ENCODE measurements around the gene PALB2. TPM values are rescaled to one million over a fixed set of nuclear protein-coding genes. Genes with fewer than 3 reads are reported as not detected.

Gene PALB2
- total and polyA plus RNA-seq, 2 of the 13 experiments (the other 11 are each of a cell fraction or from before 2014, with no cell fraction given): 12.1 to 40.9 TPM

DNA sequence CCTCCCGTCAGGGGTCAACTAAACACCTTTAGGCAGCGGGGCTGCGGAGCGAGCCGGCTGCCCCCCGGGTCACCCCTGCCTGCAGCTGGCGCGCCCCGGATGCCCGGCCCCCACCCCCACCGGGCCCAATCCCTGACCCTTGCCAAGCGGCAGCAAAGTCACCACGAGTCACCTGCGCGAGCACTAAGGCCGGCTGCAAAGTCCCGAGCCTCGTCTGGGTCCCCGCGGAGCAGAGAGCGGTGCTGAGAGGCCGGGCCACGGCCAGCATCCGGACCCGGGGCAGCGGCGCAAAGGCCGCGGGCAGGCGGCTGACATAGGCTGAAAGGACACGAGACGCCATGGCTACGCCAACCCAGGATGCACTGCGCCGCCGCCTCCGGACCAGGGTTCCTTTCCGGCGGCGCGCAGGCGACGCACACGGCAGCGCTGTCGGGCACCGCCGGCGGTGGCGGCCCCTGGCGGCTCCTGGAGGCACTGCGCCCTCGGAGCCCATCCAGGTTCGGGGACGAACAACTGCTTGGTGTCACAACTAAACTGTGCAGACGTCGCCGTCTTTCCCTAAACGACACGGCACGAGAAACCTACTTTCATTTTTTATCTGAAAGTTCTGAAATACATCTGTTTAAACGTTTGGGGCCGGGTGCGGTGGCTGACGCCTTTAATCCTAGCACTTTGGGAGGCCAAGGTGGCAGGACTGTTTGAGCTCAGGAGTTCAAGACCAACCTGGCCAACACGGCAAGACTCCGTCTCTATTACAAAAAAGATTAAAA, 45.0 kb downstream of the PALB2 start, which contains the start of gene NDUFAB1 (continued):
- TF ChIP-seq ZNF549 (CRISPR knock-in tag; IDR thresholded peaks at IDR 0.05): no peak; the same call in 1 of the 2 replicates
- TF ChIP-seq KLF12 (CRISPR knock-in tag; IDR thresholded peaks at IDR 0.05; ENCODE audit: borderline replicate concordance): peak; percentile 80
- TF ChIP-seq KAT2B (IDR thresholded peaks at IDR 0.05; ENCODE audit: borderline replicate concordance, low read depth, low read length): no peak
- TF ChIP-seq, protein P1, sequence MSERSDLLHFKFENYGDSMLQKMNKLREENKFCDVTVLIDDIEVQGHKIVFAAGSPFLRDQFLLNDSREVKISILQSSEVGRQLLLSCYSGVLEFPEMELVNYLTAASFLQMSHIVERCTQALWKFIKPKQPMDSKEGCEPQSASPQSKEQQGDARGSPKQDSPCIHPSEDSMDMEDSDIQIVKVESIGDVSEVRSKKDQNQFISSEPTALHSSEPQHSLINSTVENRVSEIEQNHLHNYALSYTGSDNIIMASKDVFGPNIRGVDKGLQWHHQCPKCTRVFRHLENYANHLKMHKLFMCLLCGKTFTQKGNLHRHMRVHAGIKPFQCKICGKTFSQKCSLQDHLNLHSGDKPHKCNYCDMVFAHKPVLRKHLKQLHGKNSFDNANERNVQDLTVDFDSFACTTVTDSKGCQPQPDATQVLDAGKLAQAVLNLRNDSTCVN (CRISPR knock-in tag; IDR thresholded peaks at IDR 0.05; ENCODE audit: borderline replicate concordance): no peak; the same call in 1 of the 2 replicates
- TF ChIP-seq REXO4 (CRISPR knock-in tag; IDR thresholded peaks at IDR 0.05; ENCODE audit: borderline replicate concordance): 0 out of 2 replicates have a peak, but pooled peaks have one; percentile 61
- peak; percentile 90; the same call in 1 of the 2 replicates for TF ChIP-seq NFE2L1 (CRISPR knock-in tag; IDR thresholded peaks at IDR 0.05; ENCODE audit: borderline replicate concordance)
- TF ChIP-seq, protein P2, sequence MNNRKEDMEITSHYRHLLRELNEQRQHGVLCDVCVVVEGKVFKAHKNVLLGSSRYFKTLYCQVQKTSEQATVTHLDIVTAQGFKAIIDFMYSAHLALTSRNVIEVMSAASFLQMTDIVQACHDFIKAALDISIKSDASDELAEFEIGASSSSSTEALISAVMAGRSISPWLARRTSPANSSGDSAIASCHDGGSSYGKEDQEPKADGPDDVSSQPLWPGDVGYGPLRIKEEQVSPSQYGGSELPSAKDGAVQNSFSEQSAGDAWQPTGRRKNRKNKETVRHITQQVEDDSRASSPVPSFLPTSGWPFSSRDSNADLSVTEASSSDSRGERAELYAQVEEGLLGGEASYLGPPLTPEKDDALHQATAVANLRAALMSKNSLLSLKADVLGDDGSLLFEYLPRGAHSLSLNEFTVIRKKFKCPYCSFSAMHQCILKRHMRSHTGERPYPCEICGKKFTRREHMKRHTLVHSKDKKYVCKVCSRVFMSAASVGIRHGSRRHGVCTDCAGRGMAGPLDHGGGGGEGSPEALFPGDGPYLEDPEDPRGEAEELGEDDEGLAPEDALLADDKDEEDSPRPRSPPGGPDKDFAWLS (CRISPR knock-in tag; IDR thresholded peaks at IDR 0.05; ENCODE audit: borderline replicate concordance): peak; percentile 45; the same call in 1 of the 2 replicates
- TF ChIP-seq, protein P3, sequence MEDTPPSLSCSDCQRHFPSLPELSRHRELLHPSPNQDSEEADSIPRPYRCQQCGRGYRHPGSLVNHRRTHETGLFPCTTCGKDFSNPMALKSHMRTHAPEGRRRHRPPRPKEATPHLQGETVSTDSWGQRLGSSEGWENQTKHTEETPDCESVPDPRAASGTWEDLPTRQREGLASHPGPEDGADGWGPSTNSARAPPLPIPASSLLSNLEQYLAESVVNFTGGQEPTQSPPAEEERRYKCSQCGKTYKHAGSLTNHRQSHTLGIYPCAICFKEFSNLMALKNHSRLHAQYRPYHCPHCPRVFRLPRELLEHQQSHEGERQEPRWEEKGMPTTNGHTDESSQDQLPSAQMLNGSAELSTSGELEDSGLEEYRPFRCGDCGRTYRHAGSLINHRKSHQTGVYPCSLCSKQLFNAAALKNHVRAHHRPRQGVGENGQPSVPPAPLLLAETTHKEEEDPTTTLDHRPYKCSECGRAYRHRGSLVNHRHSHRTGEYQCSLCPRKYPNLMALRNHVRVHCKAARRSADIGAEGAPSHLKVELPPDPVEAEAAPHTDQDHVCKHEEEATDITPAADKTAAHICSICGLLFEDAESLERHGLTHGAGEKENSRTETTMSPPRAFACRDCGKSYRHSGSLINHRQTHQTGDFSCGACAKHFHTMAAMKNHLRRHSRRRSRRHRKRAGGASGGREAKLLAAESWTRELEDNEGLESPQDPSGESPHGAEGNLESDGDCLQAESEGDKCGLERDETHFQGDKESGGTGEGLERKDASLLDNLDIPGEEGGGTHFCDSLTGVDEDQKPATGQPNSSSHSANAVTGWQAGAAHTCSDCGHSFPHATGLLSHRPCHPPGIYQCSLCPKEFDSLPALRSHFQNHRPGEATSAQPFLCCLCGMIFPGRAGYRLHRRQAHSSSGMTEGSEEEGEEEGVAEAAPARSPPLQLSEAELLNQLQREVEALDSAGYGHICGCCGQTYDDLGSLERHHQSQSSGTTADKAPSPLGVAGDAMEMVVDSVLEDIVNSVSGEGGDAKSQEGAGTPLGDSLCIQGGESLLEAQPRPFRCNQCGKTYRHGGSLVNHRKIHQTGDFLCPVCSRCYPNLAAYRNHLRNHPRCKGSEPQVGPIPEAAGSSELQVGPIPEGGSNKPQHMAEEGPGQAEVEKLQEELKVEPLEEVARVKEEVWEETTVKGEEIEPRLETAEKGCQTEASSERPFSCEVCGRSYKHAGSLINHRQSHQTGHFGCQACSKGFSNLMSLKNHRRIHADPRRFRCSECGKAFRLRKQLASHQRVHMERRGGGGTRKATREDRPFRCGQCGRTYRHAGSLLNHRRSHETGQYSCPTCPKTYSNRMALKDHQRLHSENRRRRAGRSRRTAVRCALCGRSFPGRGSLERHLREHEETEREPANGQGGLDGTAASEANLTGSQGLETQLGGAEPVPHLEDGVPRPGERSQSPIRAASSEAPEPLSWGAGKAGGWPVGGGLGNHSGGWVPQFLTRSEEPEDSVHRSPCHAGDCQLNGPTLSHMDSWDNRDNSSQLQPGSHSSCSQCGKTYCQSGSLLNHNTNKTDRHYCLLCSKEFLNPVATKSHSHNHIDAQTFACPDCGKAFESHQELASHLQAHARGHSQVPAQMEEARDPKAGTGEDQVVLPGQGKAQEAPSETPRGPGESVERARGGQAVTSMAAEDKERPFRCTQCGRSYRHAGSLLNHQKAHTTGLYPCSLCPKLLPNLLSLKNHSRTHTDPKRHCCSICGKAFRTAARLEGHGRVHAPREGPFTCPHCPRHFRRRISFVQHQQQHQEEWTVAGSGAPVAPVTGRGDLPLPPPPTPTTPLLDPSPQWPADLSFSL (CRISPR knock-in tag; IDR thresholded peaks at IDR 0.05): no peak
- TF ChIP-seq ZFP62 (CRISPR knock-in tag; IDR thresholded peaks at IDR 0.05): peak; percentile 99
- peak; percentile 73; the same call in 1 of the 2 replicates for TF ChIP-seq ZNF670 (CRISPR knock-in tag; IDR thresholded peaks at IDR 0.05; ENCODE audit: borderline replicate concordance)
- TF ChIP-seq MIER2 (CRISPR knock-in tag; IDR thresholded peaks at IDR 0.05): peak; percentile 73; the same call in 1 of the 2 replicates

All from HepG2 (cell line).